ENCODE data around the gene GINS2.

The GINS2 gene

GRCh38 chr16:85688586-85689284, at the start of gene GINS2:
Gene GINS2 (minus strand): TSS chr16:85688954. CDS start chr16:85688898, 56 bp downstream.
- peak; percentile 84 for DNase-seq

GRCh38 chr16:85736921-85737320, 48.2 kb upstream of the GINS2 start:
- in situ Hi-C loops (cut with MboI; ENCODE audit: low pct_unique_long_range_greater_than_20kb, low sequenced_read_pairs), result no loop called here

More at GRCh38 chr16:85688586-85689284, at the start of gene GINS2:
- in situ Hi-C loops (cut with MboI; ENCODE audit: low pct_unique_long_range_greater_than_20kb, low sequenced_read_pairs), result no loop called here

GRCh38 chr16:85735946-85736345, 47.2 kb upstream of the GINS2 start:
- in situ Hi-C loops (cut with MboI; ENCODE audit: low pct_unique_long_range_greater_than_20kb, low sequenced_read_pairs), result no loop called here
- DNase-seq, result no peak

More at GRCh38 chr16:85736921-85737320, 48.2 kb upstream of the GINS2 start:
- no peak for DNase-seq

GRCh38 chr16:85735225-85735635, 46.5 kb upstream of the GINS2 start:
- DNase-seq, result no peak
- in situ Hi-C loops (cut with MboI; ENCODE audit: low pct_unique_long_range_greater_than_20kb, low sequenced_read_pairs), result no loop called here

- in situ Hi-C loops (cut with MboI; ENCODE audit: low pct_unique_long_range_greater_than_20kb, low sequenced_read_pairs), result no loop called here
- no peak for DNase-seq
Measured at GRCh38 chr16:85734311-85735017, 45.7 kb upstream of the GINS2 start.

GRCh38 chr16:85733839-85734170, 45.1 kb upstream of the GINS2 start:
- in situ Hi-C loops (cut with MboI; ENCODE audit: low pct_unique_long_range_greater_than_20kb, low sequenced_read_pairs), result no loop called here
- no peak for DNase-seq

GRCh38 chr16:85733155-85733838, 44.5 kb upstream of the GINS2 start:
- in situ Hi-C loops (cut with MboI; ENCODE audit: low pct_unique_long_range_greater_than_20kb, low sequenced_read_pairs), result no loop called here
- DNase-seq, result peak; percentile 54

GRCh38 chr16:85731179-85731578, 42.4 kb upstream of the GINS2 start:
- no peak for DNase-seq
- in situ Hi-C loops (cut with MboI; ENCODE audit: low pct_unique_long_range_greater_than_20kb, low sequenced_read_pairs), result no loop called here

GRCh38 chr16:85730186-85730465, 41.4 kb upstream of the GINS2 start:
- in situ Hi-C loops (cut with MboI; ENCODE audit: low pct_unique_long_range_greater_than_20kb, low sequenced_read_pairs), result no loop called here
- DNase-seq, result no peak

GRCh38 chr16:85729452-85730185, 40.9 kb upstream of the GINS2 start:
- no peak for DNase-seq

GRCh38 chr16:85728879-85729278, 40.1 kb upstream of the GINS2 start:
- in situ Hi-C loops (cut with MboI; ENCODE audit: low pct_unique_long_range_greater_than_20kb, low sequenced_read_pairs), result no loop called here
- no peak for DNase-seq

More at GRCh38 chr16:85729452-85730185, 40.9 kb upstream of the GINS2 start:
- in situ Hi-C loops (cut with MboI; ENCODE audit: low pct_unique_long_range_greater_than_20kb, low sequenced_read_pairs), result no loop called here

- in situ Hi-C loops (cut with MboI; ENCODE audit: low pct_unique_long_range_greater_than_20kb, low sequenced_read_pairs), result no loop called here
- no peak for DNase-seq
Measured at GRCh38 chr16:85724936-85725335, 36.2 kb upstream of the GINS2 start.

GRCh38 chr16:85724126-85724879, 35.5 kb upstream of the GINS2 start:
- in situ Hi-C loops (cut with MboI; ENCODE audit: low pct_unique_long_range_greater_than_20kb, low sequenced_read_pairs), result no loop called here
- DNase-seq, result no peak

- no peak for DNase-seq
- in situ Hi-C loops (cut with MboI; ENCODE audit: low pct_unique_long_range_greater_than_20kb, low sequenced_read_pairs), result no loop called here
Measured at GRCh38 chr16:85722128-85722893, 33.6 kb upstream of the GINS2 start.

GRCh38 chr16:85720302-85720637, 31.5 kb upstream of the GINS2 start:
- no peak for DNase-seq
- in situ Hi-C loops (cut with MboI; ENCODE audit: low pct_unique_long_range_greater_than_20kb, low sequenced_read_pairs), result no loop called here

GRCh38 chr16:85719605-85720301, 31.0 kb upstream of the GINS2 start:
- in situ Hi-C loops (cut with MboI; ENCODE audit: low pct_unique_long_range_greater_than_20kb, low sequenced_read_pairs), result no loop called here
- DNase-seq, result no peak

GRCh38 chr16:85718682-85719081, 29.9 kb upstream of the GINS2 start:
- no peak for DNase-seq
- in situ Hi-C loops (cut with MboI; ENCODE audit: low pct_unique_long_range_greater_than_20kb, low sequenced_read_pairs), result no loop called here

GRCh38 chr16:85718153-85718477, 29.4 kb upstream of the GINS2 start:
- in situ Hi-C loops (cut with MboI; ENCODE audit: low pct_unique_long_range_greater_than_20kb, low sequenced_read_pairs), result no loop called here
- no peak for DNase-seq
